Measurements from ENCODE around the gene CYYR1.

Gene CYYR1

DNA sequence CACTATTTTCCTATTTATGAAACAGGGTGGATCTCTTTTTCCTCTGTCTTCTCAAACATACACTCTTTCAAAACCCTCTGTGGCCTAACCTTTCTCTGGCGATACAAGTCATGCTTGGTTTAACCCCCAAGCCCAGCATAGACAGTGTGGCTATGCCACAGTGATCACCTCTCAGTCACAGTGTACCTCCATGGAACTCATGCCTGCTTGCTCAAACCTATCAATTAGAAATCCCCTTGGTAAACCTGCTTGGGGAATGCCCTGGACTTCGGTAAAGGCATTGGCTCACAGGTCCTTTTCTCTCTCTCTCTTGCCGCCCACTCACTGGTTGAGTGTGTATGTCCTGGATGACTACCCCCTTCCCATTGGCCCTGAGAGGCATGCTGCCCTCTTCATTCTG, 147.5 kb downstream of the CYYR1 start:
- no peak for DNase-seq

DNA sequence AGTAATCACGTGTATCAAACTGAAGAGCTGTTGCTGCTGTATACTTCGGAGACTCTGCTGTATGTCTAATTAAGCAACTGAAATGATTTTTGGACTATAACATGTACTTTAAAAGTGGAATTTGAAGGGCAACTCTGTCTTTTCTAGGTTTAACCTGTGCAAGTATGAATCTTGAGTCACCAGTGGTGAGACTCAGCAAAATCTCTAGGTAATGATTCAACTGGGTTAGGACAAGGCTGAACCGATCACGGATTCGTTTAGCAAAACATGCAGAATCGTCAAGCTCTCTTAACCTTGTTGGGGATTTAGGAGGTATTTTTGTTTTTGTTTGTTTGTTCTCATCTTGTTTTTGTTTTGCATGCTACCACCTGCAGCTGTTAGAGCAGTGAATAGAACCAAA, 149.6 kb downstream of the CYYR1 start:
- DNase-seq: no peak

DNA sequence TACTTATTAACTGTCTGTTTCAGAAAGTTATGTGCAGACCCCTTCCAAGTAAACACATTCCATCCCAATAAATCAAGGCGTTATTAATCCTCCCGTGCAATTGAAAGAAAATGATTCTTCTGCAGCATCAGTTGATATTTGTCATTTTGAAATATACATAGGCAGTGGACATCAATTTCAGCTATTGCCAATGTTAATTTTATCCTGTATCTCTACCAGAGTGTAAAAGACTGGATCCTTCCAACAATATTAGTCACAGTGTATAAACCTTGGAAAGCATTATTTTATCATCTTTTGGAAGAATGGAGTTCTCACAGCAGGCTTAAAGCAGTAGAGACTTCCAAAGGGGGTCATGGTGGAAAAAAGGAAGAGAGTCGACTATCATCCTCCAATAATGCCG, 150.4 kb downstream of the CYYR1 start:
- DNase-seq: no peak

DNA sequence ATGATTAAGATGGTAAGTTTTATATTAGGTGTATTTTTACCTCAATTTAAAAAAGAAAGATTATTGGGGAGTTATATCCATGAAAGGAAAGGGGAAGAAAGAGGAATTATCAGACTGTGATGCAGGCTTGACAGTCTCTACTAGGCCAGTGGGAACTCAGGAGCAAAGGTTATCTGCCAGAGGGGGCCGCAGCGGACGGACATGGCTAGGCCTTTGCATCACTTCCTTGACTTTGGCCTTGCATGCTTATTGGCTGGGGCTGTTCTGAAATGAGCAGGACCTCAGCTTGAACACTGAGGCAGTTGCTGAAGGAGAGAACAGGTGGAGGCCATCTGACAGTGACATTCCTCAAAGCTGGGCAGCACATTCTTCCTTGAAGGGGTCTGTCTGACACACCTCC, 150.9 kb downstream of the CYYR1 start:
- DNase-seq: no peak

DNA sequence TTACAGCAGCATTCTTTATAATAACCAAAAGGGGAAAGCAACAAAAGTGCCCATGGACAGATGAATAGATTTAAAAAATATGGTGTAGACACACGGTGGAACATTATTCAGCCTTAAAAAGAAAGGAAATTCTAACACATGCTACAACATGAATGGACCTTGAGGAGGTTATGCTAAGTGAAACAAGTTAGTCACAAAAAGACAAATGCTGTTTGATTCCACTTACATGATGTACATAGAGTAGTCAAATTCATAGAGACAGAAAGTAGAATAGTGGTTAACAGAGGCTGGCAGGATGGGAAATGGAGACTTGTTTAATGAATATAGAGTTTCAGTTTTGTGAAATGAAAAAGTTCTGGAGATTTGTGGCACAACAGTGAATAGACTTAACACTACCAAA, 151.4 kb downstream of the CYYR1 start:
- DNase-seq: no peak
